ENCODE data around the gene ERBB3.

ERBB3 gene

DNA sequence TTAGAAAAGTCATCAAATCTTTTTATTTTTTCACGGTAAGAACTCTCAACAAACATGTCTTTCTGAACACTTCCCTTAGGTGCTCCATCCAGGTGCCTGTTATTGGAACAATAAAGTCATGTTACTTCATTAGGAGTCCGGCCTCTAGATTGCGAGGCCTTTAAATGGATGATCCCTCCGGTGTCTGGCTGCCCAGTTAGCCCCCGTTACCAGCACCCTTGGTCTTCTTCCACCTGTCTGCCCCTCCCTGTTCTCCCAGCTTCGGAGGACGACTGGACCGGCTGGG lies 23.8 kb downstream of the ERBB3 start (continued):
- TF ChIP-seq, protein P1, sequence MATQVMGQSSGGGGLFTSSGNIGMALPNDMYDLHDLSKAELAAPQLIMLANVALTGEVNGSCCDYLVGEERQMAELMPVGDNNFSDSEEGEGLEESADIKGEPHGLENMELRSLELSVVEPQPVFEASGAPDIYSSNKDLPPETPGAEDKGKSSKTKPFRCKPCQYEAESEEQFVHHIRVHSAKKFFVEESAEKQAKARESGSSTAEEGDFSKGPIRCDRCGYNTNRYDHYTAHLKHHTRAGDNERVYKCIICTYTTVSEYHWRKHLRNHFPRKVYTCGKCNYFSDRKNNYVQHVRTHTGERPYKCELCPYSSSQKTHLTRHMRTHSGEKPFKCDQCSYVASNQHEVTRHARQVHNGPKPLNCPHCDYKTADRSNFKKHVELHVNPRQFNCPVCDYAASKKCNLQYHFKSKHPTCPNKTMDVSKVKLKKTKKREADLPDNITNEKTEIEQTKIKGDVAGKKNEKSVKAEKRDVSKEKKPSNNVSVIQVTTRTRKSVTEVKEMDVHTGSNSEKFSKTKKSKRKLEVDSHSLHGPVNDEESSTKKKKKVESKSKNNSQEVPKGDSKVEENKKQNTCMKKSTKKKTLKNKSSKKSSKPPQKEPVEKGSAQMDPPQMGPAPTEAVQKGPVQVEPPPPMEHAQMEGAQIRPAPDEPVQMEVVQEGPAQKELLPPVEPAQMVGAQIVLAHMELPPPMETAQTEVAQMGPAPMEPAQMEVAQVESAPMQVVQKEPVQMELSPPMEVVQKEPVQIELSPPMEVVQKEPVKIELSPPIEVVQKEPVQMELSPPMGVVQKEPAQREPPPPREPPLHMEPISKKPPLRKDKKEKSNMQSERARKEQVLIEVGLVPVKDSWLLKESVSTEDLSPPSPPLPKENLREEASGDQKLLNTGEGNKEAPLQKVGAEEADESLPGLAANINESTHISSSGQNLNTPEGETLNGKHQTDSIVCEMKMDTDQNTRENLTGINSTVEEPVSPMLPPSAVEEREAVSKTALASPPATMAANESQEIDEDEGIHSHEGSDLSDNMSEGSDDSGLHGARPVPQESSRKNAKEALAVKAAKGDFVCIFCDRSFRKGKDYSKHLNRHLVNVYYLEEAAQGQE (tag by site-specific recombination; IDR thresholded peaks at IDR 0.05): no peak; the same call in 1 of the 2 replicates
- TF ChIP-seq, protein P2, sequence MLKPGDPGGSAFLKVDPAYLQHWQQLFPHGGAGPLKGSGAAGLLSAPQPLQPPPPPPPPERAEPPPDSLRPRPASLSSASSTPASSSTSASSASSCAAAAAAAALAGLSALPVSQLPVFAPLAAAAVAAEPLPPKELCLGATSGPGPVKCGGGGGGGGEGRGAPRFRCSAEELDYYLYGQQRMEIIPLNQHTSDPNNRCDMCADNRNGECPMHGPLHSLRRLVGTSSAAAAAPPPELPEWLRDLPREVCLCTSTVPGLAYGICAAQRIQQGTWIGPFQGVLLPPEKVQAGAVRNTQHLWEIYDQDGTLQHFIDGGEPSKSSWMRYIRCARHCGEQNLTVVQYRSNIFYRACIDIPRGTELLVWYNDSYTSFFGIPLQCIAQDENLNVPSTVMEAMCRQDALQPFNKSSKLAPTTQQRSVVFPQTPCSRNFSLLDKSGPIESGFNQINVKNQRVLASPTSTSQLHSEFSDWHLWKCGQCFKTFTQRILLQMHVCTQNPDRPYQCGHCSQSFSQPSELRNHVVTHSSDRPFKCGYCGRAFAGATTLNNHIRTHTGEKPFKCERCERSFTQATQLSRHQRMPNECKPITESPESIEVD (tag by site-specific recombination; IDR thresholded peaks at IDR 0.05): no peak
- TF ChIP-seq ZBTB7A (tag by site-specific recombination; IDR thresholded peaks at IDR 0.05; ENCODE audit: low read depth) (no peak), GLIS1 (tag by site-specific recombination; IDR thresholded peaks at IDR 0.05) (no peak), ZNF341 (tag by site-specific recombination; IDR thresholded peaks at IDR 0.05; ENCODE audit: low read depth) (peak; percentile 93; the same call in 1 of the 2 replicates), ZNF530 (tag by site-specific recombination; IDR thresholded peaks at IDR 0.05; ENCODE audit: low read depth) (no peak)

DNA sequence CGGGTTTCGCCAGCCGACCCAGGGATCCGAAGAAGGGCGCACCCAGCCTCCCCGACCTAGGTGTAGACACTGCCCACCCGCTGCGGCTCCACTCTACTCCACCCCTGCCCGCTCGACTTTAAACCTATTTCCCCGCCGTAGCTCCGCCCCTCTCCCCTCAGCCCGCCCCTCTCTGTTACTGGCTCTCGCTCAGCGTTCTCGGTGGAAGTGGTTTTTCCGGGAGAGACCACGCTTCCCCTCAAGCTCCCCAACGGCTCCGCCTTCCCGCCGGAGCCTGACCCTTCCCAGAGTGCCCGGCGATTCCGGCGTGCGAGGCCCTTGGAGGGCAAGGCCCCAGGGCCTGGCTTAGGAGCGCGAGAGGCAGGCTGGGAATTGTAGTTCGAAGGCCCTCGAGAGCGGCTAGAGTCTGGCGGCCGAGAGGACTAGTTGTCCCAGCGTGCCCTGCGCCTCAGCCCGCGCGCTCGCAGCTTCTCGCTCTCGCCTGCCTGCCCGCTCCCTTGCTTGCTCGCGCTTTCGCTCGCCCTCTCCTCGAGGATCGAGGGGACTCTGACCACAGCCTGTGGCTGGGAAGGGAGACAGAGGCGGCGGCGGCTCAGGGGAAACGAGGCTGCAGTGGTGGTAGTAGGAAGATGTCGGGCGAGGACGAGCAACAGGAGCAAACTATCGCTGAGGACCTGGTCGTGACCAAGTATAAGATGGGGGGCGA lies 24.3 kb downstream of the ERBB3 start, which contains the start of gene PA2G4:
TSS of gene PA2G4 (plus strand) at position 451 of the 706 bp plus-strand sequence. CDS start at position 630, 179 bp downstream.
- H3K4me3 ChIP-seq (ENCODE audit: low read depth, low read length): peak within 1 kb of the TSS; percentile 82
- CTCF ChIA-PET: interaction anchor here (0.7 to 4.7 kb wide), 12 partner anchors 9 to 736 kb away, joined by 3 to 27 read pairs (median 4); partner anchors contain the start of genes ERBB3, RNF41, RPL41 and SMARCC2
- H3K4me1 ChIP-seq (ENCODE audit: control insufficient read depth, insufficient read depth, low read length): 0 out of 2 replicates have a peak, but pooled peaks cover 2% of the 10 kb centered on the region
- peaks cover 25 to 53% of the 10 kb centered on the region in 2 experiments for H3K36me3 ChIP-seq (ENCODE audit: control insufficient read depth in 2 of 2, insufficient read depth in 1 of 2, low read length in 2 of 2)
- no peaks in the 10 kb centered on the region for H3K9me3 ChIP-seq (ENCODE audit: control insufficient read depth, insufficient read depth, low read depth, low read length)
- POLR2A ChIA-PET: interaction anchor here (0.6 to 3.9 kb wide), 33 partner anchors 8 to 366 kb away, joined by 3 to 165 read pairs (median 6); partner anchors contain the start of genes ANKRD52, CNPY2, CS and ERBB3
- peak within 1 kb of the TSS; percentile 90 for H3K27ac ChIP-seq (ENCODE audit: extremely low read depth, low read depth, low read length)
- TF ChIP-seq KLF10 (tag by site-specific recombination; IDR thresholded peaks at IDR 0.05): no peak
- TF ChIP-seq, protein P3, sequence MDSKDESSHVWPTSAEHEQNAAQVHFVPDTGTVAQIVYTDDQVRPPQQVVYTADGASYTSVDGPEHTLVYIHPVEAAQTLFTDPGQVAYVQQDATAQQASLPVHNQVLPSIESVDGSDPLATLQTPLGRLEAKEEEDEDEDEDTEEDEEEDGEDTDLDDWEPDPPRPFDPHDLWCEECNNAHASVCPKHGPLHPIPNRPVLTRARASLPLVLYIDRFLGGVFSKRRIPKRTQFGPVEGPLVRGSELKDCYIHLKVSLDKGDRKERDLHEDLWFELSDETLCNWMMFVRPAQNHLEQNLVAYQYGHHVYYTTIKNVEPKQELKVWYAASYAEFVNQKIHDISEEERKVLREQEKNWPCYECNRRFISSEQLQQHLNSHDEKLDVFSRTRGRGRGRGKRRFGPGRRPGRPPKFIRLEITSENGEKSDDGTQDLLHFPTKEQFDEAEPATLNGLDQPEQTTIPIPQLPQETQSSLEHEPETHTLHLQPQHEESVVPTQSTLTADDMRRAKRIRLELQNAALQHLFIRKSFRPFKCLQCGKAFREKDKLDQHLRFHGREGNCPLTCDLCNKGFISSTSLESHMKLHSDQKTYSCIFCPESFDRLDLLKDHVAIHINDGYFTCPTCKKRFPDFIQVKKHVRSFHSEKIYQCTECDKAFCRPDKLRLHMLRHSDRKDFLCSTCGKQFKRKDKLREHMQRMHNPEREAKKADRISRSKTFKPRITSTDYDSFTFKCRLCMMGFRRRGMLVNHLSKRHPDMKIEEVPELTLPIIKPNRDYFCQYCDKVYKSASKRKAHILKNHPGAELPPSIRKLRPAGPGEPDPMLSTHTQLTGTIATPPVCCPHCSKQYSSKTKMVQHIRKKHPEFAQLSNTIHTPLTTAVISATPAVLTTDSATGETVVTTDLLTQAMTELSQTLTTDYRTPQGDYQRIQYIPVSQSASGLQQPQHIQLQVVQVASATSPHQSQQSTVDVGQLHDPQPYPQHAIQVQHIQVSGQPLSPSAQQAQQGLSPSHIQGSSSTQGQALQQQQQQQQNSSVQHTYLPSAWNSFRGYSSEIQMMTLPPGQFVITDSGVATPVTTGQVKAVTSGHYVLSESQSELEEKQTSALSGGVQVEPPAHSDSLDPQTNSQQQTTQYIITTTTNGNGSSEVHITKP (tag by site-specific recombination; IDR thresholded peaks at IDR 0.05): peak; percentile 88
- no peak for TF ChIP-seq ZNF175 (tag by site-specific recombination; IDR thresholded peaks at IDR 0.05)
- peak; percentile 68; the same call in 1 of the 2 replicates for TF ChIP-seq ZIC2 (tag by site-specific recombination; IDR thresholded peaks at IDR 0.05)
- peak; percentile 92 for TF ChIP-seq ZEB2 (tag by site-specific recombination; IDR thresholded peaks at IDR 0.05)
- TF ChIP-seq ZNF707 (tag by site-specific recombination; IDR thresholded peaks at IDR 0.05): no peak
- TF ChIP-seq ZNF174 (tag by site-specific recombination; IDR thresholded peaks at IDR 0.05): no peak
- TF ChIP-seq SALL2 (tag by site-specific recombination; IDR thresholded peaks at IDR 0.05; ENCODE audit: borderline replicate concordance): no peak
- TF ChIP-seq ZNF202 (tag by site-specific recombination; IDR thresholded peaks at IDR 0.05; ENCODE audit: borderline replicate concordance): no peak
- TF ChIP-seq, protein P4, sequence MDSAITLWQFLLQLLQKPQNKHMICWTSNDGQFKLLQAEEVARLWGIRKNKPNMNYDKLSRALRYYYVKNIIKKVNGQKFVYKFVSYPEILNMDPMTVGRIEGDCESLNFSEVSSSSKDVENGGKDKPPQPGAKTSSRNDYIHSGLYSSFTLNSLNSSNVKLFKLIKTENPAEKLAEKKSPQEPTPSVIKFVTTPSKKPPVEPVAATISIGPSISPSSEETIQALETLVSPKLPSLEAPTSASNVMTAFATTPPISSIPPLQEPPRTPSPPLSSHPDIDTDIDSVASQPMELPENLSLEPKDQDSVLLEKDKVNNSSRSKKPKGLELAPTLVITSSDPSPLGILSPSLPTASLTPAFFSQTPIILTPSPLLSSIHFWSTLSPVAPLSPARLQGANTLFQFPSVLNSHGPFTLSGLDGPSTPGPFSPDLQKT (IDR thresholded peaks at IDR 0.05; ENCODE audit: borderline replicate concordance, low read depth, low read length): no peak
- TF ChIP-seq ZNF354C (tag by site-specific recombination; IDR thresholded peaks at IDR 0.05; ENCODE audit: borderline replicate concordance, low read depth): no peak
- no peak for TF ChIP-seq ZNF404 (tag by site-specific recombination; IDR thresholded peaks at IDR 0.05)
- 0 out of 2 replicates have a peak, but pooled peaks have one; percentile 3 for TF ChIP-seq WT1 (tag by site-specific recombination; IDR thresholded peaks at IDR 0.05)
- no peak for TF ChIP-seq HOXD13 (CRISPR knock-in tag; IDR thresholded peaks at IDR 0.05; ENCODE audit: borderline replicate concordance)
- no peak; the same call in 1 of the 2 replicates for TF ChIP-seq ZFHX2 (tag by site-specific recombination; conservative IDR thresholded peaks at IDR 0.05)
- TF ChIP-seq, protein P5, sequence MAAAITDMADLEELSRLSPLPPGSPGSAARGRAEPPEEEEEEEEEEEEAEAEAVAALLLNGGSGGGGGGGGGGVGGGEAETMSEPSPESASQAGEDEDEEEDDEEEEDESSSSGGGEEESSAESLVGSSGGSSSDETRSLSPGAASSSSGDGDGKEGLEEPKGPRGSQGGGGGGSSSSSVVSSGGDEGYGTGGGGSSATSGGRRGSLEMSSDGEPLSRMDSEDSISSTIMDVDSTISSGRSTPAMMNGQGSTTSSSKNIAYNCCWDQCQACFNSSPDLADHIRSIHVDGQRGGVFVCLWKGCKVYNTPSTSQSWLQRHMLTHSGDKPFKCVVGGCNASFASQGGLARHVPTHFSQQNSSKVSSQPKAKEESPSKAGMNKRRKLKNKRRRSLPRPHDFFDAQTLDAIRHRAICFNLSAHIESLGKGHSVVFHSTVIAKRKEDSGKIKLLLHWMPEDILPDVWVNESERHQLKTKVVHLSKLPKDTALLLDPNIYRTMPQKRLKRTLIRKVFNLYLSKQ (tag by site-specific recombination; IDR thresholded peaks at IDR 0.05; ENCODE audit: borderline replicate concordance): no peak
- no peak for TF ChIP-seq ZNF514 (tag by site-specific recombination; IDR thresholded peaks at IDR 0.05)
- no peak for TF ChIP-seq ZNF701 (tag by site-specific recombination; IDR thresholded peaks at IDR 0.05)
- no peak for TF ChIP-seq ZNF776 (tag by site-specific recombination; IDR thresholded peaks at IDR 0.05; ENCODE audit: borderline replicate concordance)

All from HEK293 (cell line).